Mucosa of descending colon (tissue), 3 donors: Measurements from ENCODE around the gene FERMT3. TPM values are rescaled to one million over a fixed set of nuclear protein-coding genes. Genes with fewer than 3 reads are reported as not detected.

ENCODE experiments used
- ATAC-seq: fragments of 200-7000 bp; cut with Tn5 transposase; one replicate; pipeline ENCODE4 v1.9.1; 2020; ENCODE audit warnings: mild to moderate bottlenecking, moderate library complexity
- DNase-seq, 3 donors: peaks; one replicate each; pipeline ENCODE4 v3.0.0-alpha.2; 2020
- H3K36me3 ChIP-seq: fragments of 200-600 bp; one replicate; pipeline ENCODE4 v1.8.0; 2021; ENCODE audit warnings: low read depth, mild to moderate bottlenecking
- H3K4me1 ChIP-seq: fragments of 200-600 bp; one replicate; pipeline ENCODE4 v1.8.0; 2021; ENCODE audit warnings: low read depth, mild to moderate bottlenecking
- H3K4me3 ChIP-seq: fragments of 200-600 bp; one replicate; pipeline ENCODE4 v1.8.0; 2021; ENCODE audit warnings: mild to moderate bottlenecking
- H3K9me3 ChIP-seq: fragments of 200-600 bp; one replicate; pipeline ENCODE4 v1.8.0; 2021; ENCODE audit warnings: mild to moderate bottlenecking
- CTCF ChIP-seq: fragments of 200-600 bp; IDR thresholded peaks from one replicate; pipeline ENCODE4 v1.8.0; 2022; ENCODE audit warnings: antibody characterized with exemption, mild to moderate bottlenecking
- intact Hi-C, 2 donors: fragments of 100-400 bp; cut with DNase I in 1 of 2; cut with micrococcal nuclease in 1 of 2; formaldehyde crosslinking; loops; one replicate each; pipeline versions ENCODE4 v1.11.0 to v1.11.1; 2022; cut with DNase I, micrococcal nuclease
- total RNA-seq, 3 donors: library from RNA; stranded (reverse); fragmentation: NEBNext Ultra II Directional in 2 of 3; extraction: Animal tissue kit (Norgen Biotek cat#: 25700) in 2 of 3; gene quantifications; one replicate each; pipeline versions ENCODE4 v1.2.1 to v1.2.4, GENCODE V29; 2021 to 2023
- donor health status: DM: no; HTN: no; CAD: no; lungs with moderate emphysema.
- donor health status: DM: no; HTN: no; CAD: no.
- donor health status: DM: no; HTN: yes; CAD: no.

The FERMT3 gene
- total RNA-seq, 3 donors from 2014 or later, result 19.7 to 32.7 (median 26.4) TPM

DNA sequence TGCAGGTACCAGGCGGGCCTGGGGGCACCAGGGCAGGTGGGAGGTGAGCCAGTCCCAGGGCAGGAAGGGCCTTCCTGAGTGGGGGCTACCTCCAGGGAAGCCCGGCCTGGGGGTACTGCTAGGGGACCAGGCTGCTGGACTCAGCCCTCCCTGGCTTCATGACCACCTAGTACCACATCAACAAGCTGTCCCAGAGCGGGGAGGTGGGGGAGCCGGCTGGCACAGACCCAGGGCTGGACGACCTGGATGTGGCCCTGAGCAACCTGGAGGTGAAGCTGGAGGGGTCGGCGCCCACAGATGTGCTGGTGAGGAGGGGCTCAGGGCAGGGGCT, 12.8 kb downstream of the FERMT3 start:
- ATAC-seq, result no peak
- intact Hi-C loops, result no loop called here
- TF ChIP-seq CTCF, result no peak

GRCh38 chr11:64219755-64220154, 13.2 kb downstream of the FERMT3 start:
- DNase-seq, result no peak
- no peak for ATAC-seq
- Histone ChIP-seq H3K36me3 (no peaks in the 10 kb centered on the region), H3K4me3 (no peak overlapping the region), H3K4me1 (no peaks in the 10 kb centered on the region), H3K9me3 (no peaks in the 10 kb centered on the region)
- no peak for TF ChIP-seq CTCF
- intact Hi-C loops, result no loop called here

More for the DNA sequence above, 12.8 kb downstream of the FERMT3 start:
- no peaks in the 10 kb centered on the region for H3K9me3 ChIP-seq
- no peaks in the 10 kb centered on the region for H3K4me1 ChIP-seq
- H3K36me3 ChIP-seq, result no peaks in the 10 kb centered on the region
- peak in 1 of 3 donors; percentile 29 for DNase-seq
- H3K4me3 ChIP-seq, result no peak overlapping the region

DNA sequence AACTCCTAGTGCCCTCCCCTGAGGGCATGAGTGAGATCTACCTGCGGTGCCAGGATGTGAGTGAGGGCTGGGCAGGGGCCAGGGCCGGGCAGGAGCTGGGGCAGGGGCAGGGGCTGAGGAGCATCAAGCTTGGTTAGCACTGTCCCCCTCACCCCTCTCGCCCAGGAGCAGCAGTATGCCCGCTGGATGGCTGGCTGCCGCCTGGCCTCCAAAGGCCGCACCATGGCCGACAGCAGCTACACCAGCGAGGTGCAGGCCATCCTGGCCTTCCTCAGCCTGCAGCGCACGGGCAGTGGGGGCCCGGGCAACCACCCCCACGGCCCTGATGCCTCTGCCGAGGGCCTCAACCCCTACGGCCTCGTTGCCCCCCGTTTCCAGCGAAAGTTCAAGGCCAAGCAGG, 13.8 kb downstream of the FERMT3 start:
- ATAC-seq (no peak), DNase-seq (peak in 1 of 3 donors; percentile 26)
- Histone ChIP-seq H3K36me3 (no peaks in the 10 kb centered on the region), H3K4me3 (no peak overlapping the region), H3K9me3 (no peaks in the 10 kb centered on the region), H3K4me1 (peaks cover 5% of the 10 kb centered on the region)
- intact Hi-C loops, result no loop called here
- no peak for TF ChIP-seq CTCF

- Histone ChIP-seq H3K4me3 (no peak overlapping the region), H3K36me3 (no peaks in the 10 kb centered on the region), H3K4me1 (peaks cover 7% of the 10 kb centered on the region), H3K9me3 (no peaks in the 10 kb centered on the region)
- no peak for TF ChIP-seq CTCF
- intact Hi-C loops, result no loop called here
- DNase-seq (peak in 1 of 3 donors; percentile 35), ATAC-seq (no peak)
These were observed 14.3 kb downstream of the FERMT3 start for GRCh38 chr11:64220798-64221197.

- TF ChIP-seq CTCF, result no peak
- no peak overlapping the region for H3K4me3 ChIP-seq
- ATAC-seq (no peak), DNase-seq (no peak)
- no peaks in the 10 kb centered on the region for H3K36me3 ChIP-seq
- intact Hi-C loops, result no loop called here
- peaks cover 19% of the 10 kb centered on the region for H3K4me1 ChIP-seq
- H3K9me3 ChIP-seq, result no peaks in the 10 kb centered on the region
These were observed 16.1 kb downstream of the FERMT3 start for GRCh38 chr11:64222651-64223000.

DNA sequence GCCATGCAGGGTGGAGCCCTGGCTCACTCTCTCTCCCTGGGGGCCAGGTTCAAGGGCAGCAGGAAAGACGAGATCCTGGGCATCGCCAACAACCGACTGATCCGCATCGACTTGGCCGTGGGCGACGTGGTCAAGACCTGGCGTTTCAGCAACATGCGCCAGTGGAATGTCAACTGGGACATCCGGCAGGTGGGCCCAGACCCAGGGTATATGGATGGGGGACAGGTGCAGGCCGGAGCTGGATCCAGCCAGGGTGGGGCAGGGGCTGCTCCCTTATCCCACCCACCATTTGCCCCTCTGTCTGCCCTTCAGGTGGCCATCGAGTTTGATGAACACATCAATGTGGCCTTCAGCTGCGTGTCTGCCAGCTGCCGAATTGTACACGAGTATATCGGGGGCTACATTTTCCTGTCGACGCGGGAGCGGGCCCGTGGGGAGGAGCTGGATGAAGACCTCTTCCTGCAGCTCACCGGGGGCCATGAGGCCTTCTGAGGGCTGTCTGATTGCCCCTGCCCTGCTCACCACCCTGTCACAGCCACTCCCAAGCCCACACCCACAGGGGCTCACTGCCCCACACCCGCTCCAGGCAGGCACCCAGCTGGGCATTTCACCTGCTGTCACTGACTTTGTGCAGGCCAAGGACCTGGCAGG, 16.6 kb downstream of the FERMT3 start:
- ATAC-seq, result no peak
- H3K4me1 ChIP-seq, result peaks cover 24% of the 10 kb centered on the region
- intact Hi-C loops, result no loop called here
- TF ChIP-seq CTCF, result no peak
- no peak overlapping the region for H3K4me3 ChIP-seq
- H3K9me3 ChIP-seq, result no peaks in the 10 kb centered on the region
- peak in 1 of 3 donors; percentile 67 for DNase-seq
- H3K36me3 ChIP-seq, result no peaks in the 10 kb centered on the region
